GM21447 (cell line): ENCODE data around the gene NANS.
"Not testable (repeated sequence)": the region's sequence is repeated elsewhere in the genome, so short reads cannot be mapped to it uniquely, and the experiment has no call there.

Experiments used
- ATAC-seq: cut with Tn5 transposase; IDR thresholded peaks from one replicate; pipeline ENCODE4 v1.9.1; 2021; ENCODE audit not compliant: unreplicated experiment

The NANS gene

DNA sequence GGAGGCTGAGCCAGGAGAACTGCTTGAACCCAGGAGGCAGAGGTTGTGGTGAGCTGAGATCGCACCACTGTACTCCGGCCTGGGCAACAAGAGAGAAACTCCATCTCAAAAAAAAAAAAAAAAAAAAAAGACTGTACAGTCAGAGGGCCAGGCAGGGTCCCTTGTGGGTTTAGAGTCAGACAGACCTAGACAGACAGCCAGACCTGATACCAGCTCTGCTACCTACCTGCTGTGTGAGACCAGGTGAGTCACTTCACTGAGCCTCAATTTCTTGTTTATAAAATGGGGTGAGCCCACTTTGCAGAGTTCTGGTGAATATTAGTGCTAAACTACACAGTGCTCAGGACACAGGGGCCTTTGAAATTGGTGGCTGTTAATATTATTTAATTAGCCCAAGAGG is 42.8 kb downstream of the NANS start:
- ATAC-seq: no peak

DNA sequence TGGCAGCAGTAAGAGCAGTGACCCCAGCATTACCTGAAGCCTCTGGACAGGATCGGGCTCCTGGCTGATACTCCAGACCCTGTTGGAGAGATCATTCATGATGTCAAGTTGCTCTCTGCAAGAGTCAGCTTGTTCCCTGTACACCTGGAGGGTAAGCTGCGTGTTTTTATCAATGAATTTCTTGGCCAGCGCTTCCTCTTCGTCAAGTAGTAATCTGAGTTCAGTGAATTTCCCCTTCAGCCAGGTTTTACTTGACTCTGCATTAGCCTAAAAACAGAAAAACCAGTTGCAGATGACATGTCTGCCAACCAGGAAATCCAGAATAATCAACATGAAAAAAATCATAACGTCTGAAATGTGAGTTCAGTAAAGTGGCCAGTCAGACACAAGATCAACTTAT is 43.4 kb downstream of the NANS start:
- ATAC-seq: no peak

DNA sequence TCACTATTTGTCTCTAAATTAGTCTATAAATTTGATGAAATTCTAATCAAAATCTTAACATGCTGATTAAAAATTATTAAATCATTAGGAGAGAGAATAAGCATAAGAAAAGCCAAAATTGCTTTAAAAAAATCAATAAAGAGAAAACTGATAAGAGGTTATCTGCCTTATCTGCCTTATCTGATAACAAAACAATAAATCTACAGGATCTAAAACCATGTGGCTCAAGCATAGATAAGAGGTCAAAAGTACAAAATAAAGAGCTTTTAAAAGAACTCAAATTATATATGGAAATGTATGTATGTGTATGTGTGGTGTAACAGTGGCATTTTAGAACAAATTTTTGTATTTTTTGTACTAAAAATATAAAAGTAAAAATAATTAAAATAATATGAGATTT is 43.9 kb downstream of the NANS start:
- no peak for ATAC-seq

DNA sequence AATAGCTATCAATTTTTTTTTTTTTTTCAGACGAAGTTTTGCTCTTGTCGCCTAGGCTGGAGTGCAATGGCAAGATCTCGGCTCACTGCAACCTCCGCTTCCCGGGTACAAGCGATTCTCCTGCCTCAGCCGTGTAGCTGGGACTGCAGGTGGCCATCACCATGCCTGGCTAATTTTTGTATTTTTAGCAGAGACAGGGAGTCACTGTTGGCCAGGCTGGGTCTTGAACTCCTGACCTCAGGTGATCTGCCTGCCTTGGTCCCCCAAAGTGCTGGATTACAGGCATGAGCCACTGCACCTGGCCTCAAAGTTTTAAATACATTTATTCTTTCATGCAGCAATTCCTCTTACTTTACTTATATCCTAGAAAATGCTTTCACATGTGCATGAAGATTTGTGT is 44.9 kb downstream of the NANS start:
- no peak for ATAC-seq

DNA sequence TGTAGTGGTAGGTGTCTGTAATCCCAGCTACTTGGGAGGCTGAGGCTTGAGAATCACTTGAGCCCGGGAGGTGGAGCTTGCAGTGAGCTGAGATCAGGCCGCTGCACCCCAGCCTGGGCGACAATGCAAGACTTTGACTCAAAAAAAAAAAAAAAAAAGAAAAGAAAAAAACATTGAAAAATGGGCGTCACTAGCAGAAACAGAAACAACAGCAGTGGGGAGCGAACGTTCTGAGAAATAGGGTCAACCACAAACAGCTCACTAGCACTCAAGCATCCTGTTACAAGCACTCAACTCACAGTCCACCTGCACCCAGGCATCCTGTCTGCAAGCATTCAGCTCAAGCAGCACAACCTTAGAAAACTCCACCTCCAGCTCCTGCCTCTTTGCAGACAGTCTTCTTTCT is 45.3 kb downstream of the NANS start:
- peak; percentile 97 for ATAC-seq

DNA sequence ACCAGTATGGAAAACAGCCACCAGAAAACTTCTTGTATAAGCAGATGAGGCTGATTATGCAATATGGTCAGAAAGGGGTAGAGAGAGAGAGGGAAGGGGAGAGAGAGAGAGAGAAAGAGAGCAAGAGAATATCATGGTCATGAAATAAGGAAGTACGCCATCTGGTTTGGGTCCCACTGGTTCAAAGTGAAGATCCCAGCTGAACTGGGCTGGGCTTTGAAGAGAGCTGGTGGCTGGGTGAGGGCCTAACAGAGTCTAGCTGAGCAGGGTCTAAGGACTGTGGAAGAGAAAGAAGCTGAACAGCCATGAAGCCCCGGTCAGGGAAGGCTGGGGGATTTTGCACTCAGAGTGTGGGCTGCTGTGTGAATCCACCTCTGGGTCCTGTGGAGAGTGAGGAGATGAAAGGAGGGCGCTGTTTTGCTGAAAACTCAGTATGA is 47.9 kb downstream of the NANS start:
- no peak for ATAC-seq

DNA sequence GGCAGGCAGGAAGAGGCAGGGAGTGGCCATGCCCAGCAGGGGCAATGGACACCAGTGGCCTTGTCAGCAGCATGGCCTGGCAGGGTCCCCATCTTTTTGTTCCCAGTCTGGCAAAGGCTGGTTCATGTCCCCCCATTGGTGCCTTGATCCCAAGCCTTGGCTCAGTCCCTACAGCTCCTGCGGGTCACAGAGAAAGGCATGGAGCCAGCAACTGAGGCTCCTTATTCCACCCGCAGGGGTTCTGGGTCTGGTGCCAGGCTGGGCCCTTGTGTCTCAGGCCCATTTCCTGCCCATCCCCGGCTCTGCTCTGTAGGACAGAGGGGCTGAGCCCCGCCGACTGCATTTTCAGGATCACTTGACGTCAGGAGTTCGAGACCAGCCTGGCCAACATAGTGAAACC is 48.5 kb downstream of the NANS start:
- no peak for ATAC-seq

DNA sequence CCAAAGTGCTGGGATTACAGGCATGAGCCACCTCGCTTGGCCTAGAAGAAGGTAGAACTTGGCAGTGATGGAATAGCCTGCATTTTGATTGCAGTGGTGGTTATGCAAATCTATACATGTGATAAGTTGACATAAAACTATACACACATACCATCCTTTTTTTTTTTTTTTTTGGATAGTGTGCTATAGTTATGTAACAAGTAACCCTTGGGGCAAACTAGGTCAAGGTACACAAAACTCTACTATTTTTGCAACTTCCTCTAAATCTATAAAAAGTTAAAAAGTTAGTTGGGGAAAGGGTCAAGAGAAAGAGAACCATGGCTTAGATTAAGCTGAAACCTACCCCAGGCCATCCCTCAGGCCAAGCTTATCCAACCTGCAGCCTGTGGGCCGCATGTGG is 51.4 kb downstream of the NANS start:
- no peak for ATAC-seq

DNA sequence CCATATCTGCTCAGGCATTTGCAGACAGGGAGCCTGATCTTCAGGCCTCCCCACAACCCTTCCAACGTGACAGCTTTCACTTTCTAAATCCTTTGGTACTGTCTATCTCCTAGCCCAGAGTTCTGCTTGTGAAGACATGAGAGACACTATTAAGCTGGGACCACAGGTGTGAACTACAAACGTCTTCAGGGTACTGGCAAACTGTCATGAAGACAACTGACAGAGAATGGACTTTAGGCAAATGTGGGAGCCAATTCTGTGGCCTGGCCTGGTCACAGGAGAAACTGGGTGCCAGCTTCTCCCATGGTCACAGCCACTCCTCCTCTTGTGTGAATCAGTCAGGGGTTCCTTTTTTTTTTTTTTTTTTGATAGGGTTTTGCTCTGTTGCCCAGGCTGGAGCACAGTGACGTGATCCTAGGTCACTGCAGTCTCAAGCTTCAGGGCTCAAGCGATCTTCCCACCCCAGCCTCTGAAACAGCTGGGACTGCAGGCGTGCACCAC is 52.0 kb downstream of the NANS start:
- peak; percentile 67 for ATAC-seq

DNA sequence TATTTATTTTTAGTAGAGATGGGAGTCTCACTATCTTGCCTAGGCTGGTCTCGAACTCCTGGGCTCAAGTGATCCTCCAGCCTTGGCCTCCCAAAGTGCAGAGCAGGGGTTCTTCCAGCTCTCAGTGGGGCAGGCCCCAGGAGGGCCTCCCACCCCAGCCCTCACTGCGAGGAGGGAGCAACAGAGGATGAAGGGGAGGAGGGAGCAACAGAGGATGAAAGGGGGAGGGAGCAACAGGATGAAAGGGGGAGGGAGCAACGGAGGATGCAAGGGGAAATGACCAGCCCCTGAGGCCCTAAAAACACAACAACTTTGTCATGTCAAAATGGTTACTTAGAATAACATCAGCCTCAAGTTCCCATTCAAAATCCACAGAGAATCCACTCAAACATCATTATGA is 52.5 kb downstream of the NANS start:
- ATAC-seq: no peak

DNA sequence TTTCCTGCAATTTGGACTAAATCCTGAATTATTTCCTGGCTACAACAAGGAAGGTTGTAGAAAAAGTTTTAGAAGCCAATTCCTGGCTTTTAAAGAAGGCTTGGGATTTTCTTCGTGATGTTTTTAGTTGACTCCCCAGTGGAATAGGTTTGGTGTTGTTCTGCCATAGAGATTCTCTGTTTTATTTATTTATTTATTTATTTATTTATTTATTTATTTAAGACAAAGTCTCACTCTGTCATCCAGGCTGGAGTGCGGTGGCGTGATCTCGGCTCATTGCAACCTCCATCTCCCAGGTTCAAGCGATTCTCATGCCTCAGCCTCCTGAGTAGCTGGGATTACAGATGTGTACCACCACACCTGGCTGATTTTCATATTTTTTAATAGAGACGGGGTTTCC is 60.6 kb downstream of the NANS start:
- not testable (repeated sequence) for ATAC-seq

DNA sequence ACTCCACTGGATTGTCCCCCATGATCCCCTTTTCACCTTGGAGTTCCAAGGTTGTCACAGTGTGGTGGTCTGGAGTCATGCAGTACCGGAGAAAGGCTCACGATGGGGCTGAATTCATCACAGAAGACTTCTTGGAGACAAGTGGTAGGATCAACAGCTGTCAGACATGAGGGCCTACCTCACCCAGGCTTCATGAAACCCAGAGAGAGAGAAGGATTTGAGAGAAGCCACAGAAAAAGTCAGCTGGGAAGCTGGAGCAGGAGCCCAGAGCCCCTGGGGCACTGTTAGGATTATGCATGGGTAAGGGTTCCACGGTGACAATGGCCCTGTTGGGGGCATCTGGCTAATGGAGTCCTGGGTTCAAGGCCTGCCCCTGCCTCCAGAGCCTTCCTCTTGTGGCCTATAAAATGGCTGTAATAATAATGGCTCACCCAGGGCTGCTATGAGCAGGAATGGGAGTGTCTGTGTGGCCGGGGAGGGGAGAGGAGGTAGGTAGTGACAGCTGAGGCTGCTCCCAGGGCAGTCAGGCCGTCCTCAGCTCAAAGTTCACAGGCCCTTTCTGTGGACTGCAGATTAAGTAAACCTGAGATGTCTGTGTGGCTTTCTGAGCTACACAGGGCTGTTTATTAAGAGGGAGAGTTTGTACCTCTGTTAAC is 61.6 kb downstream of the NANS start:
- ATAC-seq: peak; percentile 56

DNA sequence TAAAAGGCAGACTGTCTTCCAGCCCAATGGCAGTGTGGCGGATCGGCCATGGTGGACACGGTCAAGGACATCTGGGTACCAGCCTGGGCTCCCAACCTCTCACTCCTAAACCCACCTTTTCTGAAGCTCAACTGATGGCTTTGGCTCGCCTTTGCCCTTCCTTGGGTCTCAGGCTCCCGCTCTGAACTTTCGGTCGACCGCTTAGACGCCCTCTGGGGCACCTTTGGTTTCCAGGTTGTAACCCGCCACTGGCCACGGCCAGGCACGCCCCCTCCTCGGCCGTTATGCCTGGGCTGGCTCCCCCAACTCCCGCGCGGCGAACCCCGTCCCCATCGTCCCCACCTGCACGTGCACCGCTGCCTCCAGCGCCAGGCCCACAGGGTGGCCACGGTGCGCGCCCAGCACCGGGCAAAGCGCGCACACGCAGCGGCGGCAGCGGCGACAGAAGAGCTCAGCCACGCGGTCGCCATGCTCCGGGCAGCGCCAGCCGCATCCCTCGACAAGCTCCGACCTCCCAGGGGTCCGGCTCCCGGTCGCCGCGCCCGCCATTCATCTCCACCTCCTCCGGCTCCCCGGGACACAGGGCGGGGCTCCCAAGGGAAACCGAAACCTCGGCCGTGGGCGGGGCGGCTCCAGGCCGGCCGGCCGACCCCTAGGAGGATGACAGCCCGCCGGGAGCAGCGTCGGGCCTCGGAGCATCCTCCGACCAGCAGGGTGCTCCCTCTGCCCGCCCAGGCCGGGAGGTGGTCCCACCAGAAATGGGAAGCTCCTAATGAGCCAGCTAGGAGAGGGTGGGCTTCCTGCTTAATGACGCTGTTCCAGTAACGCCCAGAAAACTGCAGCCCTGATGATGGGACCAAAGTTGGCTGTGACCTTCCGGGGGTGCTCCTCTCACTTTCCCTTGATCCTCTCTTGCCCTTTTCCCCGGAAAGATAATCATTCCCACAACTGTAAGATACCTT is 62.4 kb downstream of the NANS start, which contains the start of gene TRIM14:
Gene TRIM14 (minus strand): TSS at position 583 of the 962 bp plus-strand sequence. CDS start 34 bp downstream, at position 549.
- ATAC-seq: peak; percentile 65

DNA sequence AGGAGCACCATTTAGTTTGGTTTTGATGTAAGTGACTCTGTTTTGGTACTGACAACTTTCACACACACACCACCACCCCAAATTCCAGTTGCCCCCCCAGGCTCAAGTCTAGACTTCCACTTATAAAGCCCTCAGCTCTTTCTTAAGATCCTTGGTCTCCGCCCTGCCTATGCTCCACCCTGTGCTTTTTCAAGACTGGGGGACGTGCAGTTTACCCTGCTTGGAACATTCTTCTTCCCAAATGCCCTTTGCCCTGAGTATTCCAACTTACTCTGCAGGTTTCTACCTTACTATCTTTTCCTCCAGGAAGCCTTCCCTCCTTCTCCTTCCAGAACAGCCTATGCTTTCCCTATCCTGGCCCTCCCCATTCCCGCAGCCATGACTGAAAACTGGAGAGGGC is 63.9 kb downstream of the NANS start:
- ATAC-seq: no peak

DNA sequence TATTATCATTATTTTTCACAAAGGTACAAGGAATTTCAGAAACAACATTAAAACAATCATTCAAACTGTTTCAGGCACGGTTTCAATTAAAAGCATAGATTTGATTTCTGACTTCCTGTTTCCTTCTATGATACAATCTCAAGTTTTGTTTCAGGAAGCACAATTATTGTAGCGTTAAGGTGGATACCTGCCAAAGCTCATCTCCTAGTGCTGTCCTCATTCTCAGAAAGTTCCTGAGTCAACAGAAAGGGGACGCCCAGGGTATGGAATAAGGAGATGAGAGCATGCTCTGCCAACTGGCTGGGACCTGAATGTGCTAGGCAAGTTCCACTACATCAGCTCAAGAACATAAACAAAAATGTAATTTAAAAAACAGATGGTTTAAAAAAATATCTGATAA is 64.5 kb downstream of the NANS start:
- no peak for ATAC-seq

DNA sequence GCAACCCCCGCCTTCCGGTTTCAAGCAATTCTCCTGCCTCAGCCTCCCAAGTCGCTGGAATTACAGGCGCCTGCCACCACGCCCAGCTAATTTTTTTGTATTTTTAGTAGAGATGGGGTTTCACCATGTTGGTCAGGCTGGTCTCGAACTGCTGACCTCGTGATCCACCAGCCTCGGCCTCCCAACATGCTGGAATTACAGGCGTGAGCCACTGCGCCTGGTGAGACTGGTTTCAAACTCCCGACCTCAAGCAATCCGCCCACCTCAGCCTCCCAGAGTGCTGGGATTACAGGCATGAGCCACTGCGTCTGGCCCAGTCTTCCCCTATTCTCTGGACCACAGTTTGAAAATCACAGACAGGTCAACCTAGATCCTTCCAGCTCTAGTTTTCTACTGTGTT is 67.6 kb downstream of the NANS start:
- ATAC-seq: not testable (repeated sequence)

DNA sequence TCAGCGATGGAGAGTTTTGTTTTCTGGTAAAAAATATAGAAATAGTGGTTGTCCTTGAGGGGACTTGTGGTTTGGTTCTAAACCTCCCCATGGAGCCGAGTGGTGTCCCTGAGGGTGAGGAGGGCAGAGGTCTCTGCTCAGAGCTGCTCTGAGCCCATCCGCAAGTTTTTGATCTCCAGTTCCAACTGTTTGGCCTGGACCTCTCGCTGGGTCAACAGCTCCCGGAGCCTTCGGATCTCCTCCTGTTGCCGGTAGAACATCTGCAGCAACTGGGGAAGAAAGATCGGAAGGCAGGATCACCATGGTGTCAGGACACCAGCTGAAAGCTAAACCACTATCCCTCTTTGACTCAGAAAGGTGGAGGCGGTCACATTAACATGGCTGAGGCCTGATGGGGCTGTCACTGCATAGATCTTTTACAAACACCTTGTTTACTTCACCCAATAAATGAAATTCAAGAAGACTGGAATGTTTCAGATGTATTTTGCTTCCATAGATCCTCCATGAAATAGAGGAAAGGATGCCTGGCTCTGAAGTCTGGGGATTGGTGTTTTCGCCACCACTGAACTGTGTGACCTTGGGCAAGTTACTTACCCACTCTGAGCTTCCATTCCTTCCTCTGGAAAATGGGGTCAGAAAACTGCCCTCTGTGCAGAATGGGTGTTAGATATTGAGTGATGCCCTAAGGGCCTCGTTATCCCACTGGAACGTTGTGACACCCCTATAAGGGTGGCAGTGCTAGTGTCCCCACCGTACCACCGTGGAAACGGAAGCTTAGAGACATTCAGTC is 68.3 kb downstream of the NANS start:
- no peak for ATAC-seq

DNA sequence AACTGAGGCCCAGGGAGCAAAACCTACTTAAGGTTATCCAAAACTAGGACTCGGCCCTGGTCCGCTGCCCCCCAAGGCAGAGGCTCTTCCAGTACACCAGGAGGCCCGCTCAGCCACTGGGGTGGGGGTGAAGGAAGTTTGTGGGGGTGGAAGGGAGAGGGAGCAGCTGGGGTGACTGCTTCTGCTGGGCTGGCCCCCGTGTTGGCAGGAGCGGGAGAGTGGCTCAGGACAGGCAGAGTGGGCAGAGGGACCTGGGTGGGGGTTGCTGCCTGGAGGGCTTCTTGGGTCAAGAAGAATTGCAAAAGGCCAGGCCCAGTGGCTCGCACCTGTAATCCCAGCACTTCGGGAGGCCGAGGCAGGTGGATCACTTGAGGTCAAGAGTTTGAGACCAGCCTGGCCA is 70.7 kb downstream of the NANS start:
- ATAC-seq: no peak

DNA sequence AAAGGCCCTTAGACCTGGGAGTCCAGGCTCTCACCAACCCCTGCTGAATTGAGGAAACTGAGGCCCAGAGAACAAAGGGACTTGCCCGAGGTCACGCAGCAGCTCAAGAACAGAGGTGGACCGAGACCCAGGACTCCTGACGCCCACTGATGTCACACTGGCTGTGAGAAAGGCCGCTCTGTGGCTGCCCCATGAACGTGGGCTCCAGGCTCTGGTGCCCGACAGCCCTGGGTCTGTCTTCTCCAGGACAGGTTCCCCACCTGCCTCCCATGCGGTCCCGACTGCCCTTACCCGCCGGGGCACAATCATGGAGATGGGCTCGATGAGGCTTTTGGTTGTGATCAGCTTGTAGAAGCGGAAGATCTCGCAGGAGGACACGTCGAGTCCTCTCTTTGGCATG is 71.8 kb downstream of the NANS start:
- no peak for ATAC-seq

DNA sequence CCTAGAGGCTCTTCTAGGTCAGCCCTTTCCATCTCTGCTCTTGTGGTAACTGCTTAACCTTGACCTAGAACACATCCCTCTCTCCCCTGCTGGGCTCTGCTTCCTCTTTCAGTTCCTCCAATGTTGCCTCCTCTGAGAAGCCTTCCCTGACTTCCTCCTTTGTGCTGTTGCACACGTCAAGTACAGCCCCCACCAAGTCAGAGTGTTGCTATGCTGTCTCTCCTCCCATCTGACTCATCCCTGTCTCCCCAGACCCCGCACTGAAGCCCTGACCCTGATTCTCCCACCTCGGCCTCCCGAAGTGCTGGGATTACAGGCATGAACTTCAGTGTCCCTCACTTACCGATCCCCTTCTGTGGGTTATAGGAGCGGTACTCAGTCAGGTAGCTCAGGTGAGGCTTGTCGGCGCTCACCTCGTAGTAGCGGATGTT is 72.9 kb downstream of the NANS start:
- peak; percentile 87 for ATAC-seq

DNA sequence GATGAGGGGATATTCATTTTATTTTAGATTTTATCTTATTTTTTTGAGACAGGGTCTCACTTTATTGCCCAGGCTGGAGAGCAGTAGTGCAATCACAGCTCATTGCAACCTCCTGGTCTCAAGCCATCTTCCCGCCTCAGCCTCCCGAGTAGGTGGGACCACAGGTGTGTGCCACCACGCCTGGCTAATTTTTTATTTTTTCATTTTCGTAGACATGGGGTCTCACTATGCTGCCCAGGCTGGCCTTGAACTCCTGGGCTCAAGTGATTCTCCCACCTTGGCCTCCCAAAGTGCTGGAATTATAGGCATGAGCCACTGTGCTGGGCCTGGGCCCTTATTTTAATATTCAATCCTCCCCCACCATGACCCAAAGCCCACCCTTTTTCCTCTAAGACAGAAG is 73.5 kb downstream of the NANS start:
- ATAC-seq: not testable (repeated sequence)
